22Rv1 (cell line): ENCODE results near the gene COL13A1.

ENCODE experiments used
- ZFX ChIP-seq: fragments of 450-650 bp; IDR thresholded peaks from 2 replicates; pipeline ENCODE4 v1.6.1; 2017; ENCODE audit warnings: antibody characterized with exemption, borderline replicate concordance
- TF ChIP-seq, protein P1 (sequence below): fragments of 450-650 bp; IDR thresholded peaks from 2 replicates; pipeline ENCODE4 v1.5.1; 2017; ENCODE audit warnings: mild to moderate bottlenecking

DNA sequence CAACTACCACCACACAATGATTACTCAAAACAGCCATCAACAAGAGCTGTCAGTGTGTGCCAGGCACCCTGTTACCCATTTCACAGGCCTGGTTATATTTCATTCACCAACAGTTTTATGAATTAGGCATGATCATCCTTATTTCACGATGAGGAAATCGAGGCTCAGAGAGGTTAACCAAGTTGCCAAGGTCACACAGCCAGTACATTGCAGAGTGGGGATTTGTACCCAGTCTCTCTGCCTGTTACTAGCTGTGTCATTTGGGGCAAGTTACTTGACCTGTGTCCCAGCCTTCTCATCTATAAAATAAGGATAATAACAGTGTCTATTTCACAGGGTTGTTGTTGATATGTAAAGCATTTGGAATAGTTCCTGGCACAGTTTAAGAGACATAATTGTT is 97.2 kb downstream of the COL13A1 start:
- TF ChIP-seq, protein P1, sequence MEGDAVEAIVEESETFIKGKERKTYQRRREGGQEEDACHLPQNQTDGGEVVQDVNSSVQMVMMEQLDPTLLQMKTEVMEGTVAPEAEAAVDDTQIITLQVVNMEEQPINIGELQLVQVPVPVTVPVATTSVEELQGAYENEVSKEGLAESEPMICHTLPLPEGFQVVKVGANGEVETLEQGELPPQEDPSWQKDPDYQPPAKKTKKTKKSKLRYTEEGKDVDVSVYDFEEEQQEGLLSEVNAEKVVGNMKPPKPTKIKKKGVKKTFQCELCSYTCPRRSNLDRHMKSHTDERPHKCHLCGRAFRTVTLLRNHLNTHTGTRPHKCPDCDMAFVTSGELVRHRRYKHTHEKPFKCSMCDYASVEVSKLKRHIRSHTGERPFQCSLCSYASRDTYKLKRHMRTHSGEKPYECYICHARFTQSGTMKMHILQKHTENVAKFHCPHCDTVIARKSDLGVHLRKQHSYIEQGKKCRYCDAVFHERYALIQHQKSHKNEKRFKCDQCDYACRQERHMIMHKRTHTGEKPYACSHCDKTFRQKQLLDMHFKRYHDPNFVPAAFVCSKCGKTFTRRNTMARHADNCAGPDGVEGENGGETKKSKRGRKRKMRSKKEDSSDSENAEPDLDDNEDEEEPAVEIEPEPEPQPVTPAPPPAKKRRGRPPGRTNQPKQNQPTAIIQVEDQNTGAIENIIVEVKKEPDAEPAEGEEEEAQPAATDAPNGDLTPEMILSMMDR = no peak
- TF ChIP-seq ZFX = no peak
